ENCODE results near the gene CHD3. TPM values are rescaled to one million over a fixed set of nuclear protein-coding genes. Genes with fewer than 3 reads are reported as not detected.
A peak's percentile ranks its signal among the peaks of the same experiment; 100 is the strongest.

Gene CHD3
- total and polyA plus RNA-seq, 5 donors from 2014 or later = 5.0 to 273 (median 7.3) TPM

GRCh38 chr17:7912927-7913524, 24.4 kb downstream of the CHD3 start:
- no peaks in the 10 kb centered on the region for H3K27me3 Mint-ChIP-seq
- no peak overlapping the region for H3K4me3 ChIP-seq (ENCODE audit: low read depth, low read length)
- peaks cover 39% of the 10 kb centered on the region for H3K36me3 ChIP-seq (ENCODE audit: control insufficient read depth, insufficient read depth, low read length)
- H3K27me3 ChIP-seq (ENCODE audit: control insufficient read depth, insufficient read depth, low read length) = no peaks in the 10 kb centered on the region
- peak overlapping the region; percentile 47 for H3K27ac ChIP-seq (ENCODE audit: insufficient read depth, low read length, poor library complexity, severe bottlenecking)
- ATAC-seq (ENCODE audit: low read depth in 2 of 2) (peak; percentile 46 to 54), DNase-seq (peak; percentile 42 to 88 (median 75))
- H3K9me3 ChIP-seq (ENCODE audit: control insufficient read depth in 2 of 2, low read length in 2 of 2) = no peaks in the 10 kb centered on the region
- peak overlapping the region in 3 of 4 donors; percentile 52 to 91 (median 80) for H3K4me3 Mint-ChIP-seq
- peaks cover 27% of the 10 kb centered on the region for H3K4me1 ChIP-seq (ENCODE audit: control insufficient read depth, insufficient read depth, low read length, poor library complexity, severe bottlenecking)
- peaks cover 27% of the 10 kb centered on the region for H3K36me3 Mint-ChIP-seq
- peaks cover 9 to 49% (median 24%) of the 10 kb centered on the region in 4 donors for H3K4me1 Mint-ChIP-seq
- H3K9me3 Mint-ChIP-seq = no peaks in the 10 kb centered on the region
- peak overlapping the region; percentile 7 to 87 (median 80) for H3K27ac Mint-ChIP-seq

GRCh38 chr17:7915179-7915610, 26.6 kb downstream of the CHD3 start:
- Mint-ChIP-seq H3K4me1 (peaks cover 9 to 49% (median 24%) of the 10 kb centered on the region in 4 donors), H3K4me3 (peak overlapping the region; percentile 87 to 94 (median 88)), H3K27ac (peak overlapping the region; percentile 74 to 96 (median 86)), H3K27me3 (no peaks in the 10 kb centered on the region), H3K36me3 (peaks cover 11% of the 10 kb centered on the region), H3K9me3 (no peaks in the 10 kb centered on the region)
- no peaks in the 10 kb centered on the region for H3K27me3 ChIP-seq (ENCODE audit: control insufficient read depth, insufficient read depth, low read length)
- DNase-seq (no peak), ATAC-seq (ENCODE audit: low read depth in 2 of 2) (peak; percentile 20 to 22)
- peak overlapping the region; percentile 75 for H3K4me3 ChIP-seq (ENCODE audit: low read depth, low read length)
- peaks cover 27% of the 10 kb centered on the region for H3K4me1 ChIP-seq (ENCODE audit: control insufficient read depth, insufficient read depth, low read length, poor library complexity, severe bottlenecking)
- peak overlapping the region; percentile 80 for H3K27ac ChIP-seq (ENCODE audit: insufficient read depth, low read length, poor library complexity, severe bottlenecking)
- H3K9me3 ChIP-seq (ENCODE audit: control insufficient read depth in 2 of 2, low read length in 2 of 2) = no peaks in the 10 kb centered on the region
- peaks cover 19% of the 10 kb centered on the region for H3K36me3 ChIP-seq (ENCODE audit: control insufficient read depth, insufficient read depth, low read length)

DNA sequence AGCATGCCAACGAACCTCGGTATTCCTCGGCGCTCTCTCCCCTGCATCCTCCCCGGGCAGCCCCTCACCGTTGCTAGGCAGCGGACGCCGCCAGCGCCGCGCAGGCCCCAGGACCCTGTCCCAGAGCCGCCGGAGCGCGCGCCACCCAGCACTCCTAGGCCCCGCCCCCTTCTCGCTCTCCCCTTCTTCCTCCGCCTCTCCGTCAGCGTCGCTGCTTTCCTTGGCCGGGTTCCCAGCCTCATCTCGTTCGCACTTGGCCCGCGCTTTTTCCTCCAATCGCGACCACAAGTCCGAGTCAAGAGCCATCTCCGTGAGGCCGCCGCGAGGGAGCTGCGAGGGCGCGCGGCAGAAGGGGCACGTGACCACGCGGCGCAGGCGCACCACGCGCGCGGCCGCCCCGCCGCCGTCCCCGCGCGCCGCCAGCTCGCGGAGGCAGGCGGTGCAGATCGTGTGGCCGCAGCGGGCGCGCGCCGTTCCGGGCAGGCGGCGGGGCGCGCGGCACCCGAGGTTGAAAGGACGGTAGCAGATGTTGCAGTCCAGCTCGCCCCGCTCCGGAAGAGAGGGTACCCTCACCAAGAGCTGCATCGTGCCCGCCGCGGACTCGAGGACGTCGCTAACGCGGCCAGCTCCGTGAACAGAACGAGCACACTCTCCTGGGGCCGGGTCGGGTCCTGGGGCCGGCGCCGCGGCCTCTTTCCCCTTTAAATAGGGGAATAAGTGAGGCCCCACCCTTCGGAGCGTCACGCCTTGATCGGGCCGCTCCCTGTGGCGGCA, 27.2 kb downstream of the CHD3 start, which contains the start of gene RNF227:
Gene RNF227 (minus strand): TSS at position 679 of the 774 bp plus-strand sequence. CDS start 94 bp downstream, at position 585.
- H3K9me3 Mint-ChIP-seq = no peaks in the 10 kb centered on the region
- H3K4me3 Mint-ChIP-seq = peak within 1 kb of the TSS; percentile 87 to 95 (median 91)
- peak; percentile 80 to 86 (median 82) for DNase-seq
- Histone ChIP-seq H3K36me3 (ENCODE audit: control insufficient read depth, insufficient read depth, low read length) (peaks cover 13% of the 10 kb centered on the region), H3K4me1 (ENCODE audit: control insufficient read depth, insufficient read depth, low read length, poor library complexity, severe bottlenecking) (peaks cover 27% of the 10 kb centered on the region), H3K27ac (ENCODE audit: insufficient read depth, low read length, poor library complexity, severe bottlenecking) (peak within 1 kb of the TSS; percentile 80), H3K9me3 (ENCODE audit: control insufficient read depth in 2 of 2, low read length in 2 of 2) (no peaks in the 10 kb centered on the region), H3K27me3 (ENCODE audit: control insufficient read depth, insufficient read depth, low read length) (no peaks in the 10 kb centered on the region), H3K4me3 (ENCODE audit: low read depth, low read length) (peak within 1 kb of the TSS; percentile 75)
- H3K4me1 Mint-ChIP-seq = peaks cover 11 to 49% (median 24%) of the 10 kb centered on the region in 4 donors
- H3K27me3 Mint-ChIP-seq = no peaks in the 10 kb centered on the region
- peak; percentile 77 to 79 for ATAC-seq (ENCODE audit: low read depth in 2 of 2)
- peaks cover 5% of the 10 kb centered on the region for H3K36me3 Mint-ChIP-seq
- H3K27ac Mint-ChIP-seq = peak within 1 kb of the TSS; percentile 86 to 96 (median 95)

DNA sequence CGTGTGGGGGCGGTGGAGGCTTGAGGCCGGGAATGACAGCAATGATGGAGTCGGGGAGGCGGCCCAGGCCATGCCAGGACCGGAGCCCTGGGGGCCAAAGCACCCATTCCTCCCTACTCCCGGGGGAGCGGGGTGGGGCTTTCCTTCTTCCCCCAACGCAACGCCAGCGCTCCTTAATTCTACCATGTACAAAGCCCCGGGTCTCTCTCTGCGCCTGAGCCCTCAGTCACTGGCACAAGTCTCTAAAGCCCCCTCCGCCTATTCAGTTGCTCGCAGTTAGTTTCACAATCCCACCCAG, 27.7 kb downstream of the CHD3 start:
- H3K4me1 ChIP-seq (ENCODE audit: control insufficient read depth, insufficient read depth, low read length, poor library complexity, severe bottlenecking) = peaks cover 27% of the 10 kb centered on the region
- peaks cover 8% of the 10 kb centered on the region for H3K36me3 ChIP-seq (ENCODE audit: control insufficient read depth, insufficient read depth, low read length)
- peak overlapping the region; percentile 84 to 95 (median 91) for H3K4me3 Mint-ChIP-seq
- H3K27me3 ChIP-seq (ENCODE audit: control insufficient read depth, insufficient read depth, low read length) = no peaks in the 10 kb centered on the region
- peaks cover 17 to 45% (median 24%) of the 10 kb centered on the region in 4 donors for H3K4me1 Mint-ChIP-seq
- H3K27ac ChIP-seq (ENCODE audit: insufficient read depth, low read length, poor library complexity, severe bottlenecking) = peak overlapping the region; percentile 80
- no peak for DNase-seq
- no peaks in the 10 kb centered on the region for H3K9me3 Mint-ChIP-seq
- H3K36me3 Mint-ChIP-seq = no peaks in the 10 kb centered on the region
- peak overlapping the region; percentile 86 to 95 (median 88) for H3K27ac Mint-ChIP-seq
- ATAC-seq (ENCODE audit: low read depth in 2 of 2) = no peak
- H3K4me3 ChIP-seq (ENCODE audit: low read depth, low read length) = peak overlapping the region; percentile 27
- H3K9me3 ChIP-seq (ENCODE audit: control insufficient read depth in 2 of 2, low read length in 2 of 2) = no peaks in the 10 kb centered on the region
- no peaks in the 10 kb centered on the region for H3K27me3 Mint-ChIP-seq

GRCh38 chr17:7916808-7917207, 28.2 kb downstream of the CHD3 start:
- Mint-ChIP-seq H3K9me3 (no peaks in the 10 kb centered on the region), H3K27ac (peak overlapping the region; percentile 86 to 95 (median 88)), H3K27me3 (no peaks in the 10 kb centered on the region), H3K36me3 (no peaks in the 10 kb centered on the region), H3K4me1 (peaks cover 17 to 47% (median 25%) of the 10 kb centered on the region in 4 donors), H3K4me3 (peak overlapping the region; percentile 84 to 95 (median 91))
- H3K4me1 ChIP-seq (ENCODE audit: control insufficient read depth, insufficient read depth, low read length, poor library complexity, severe bottlenecking) = peaks cover 27% of the 10 kb centered on the region
- ATAC-seq (ENCODE audit: low read depth in 2 of 2) (no peak), DNase-seq (peak in 1 of 3 donors; percentile 50)
- H3K27me3 ChIP-seq (ENCODE audit: control insufficient read depth, insufficient read depth, low read length) = no peaks in the 10 kb centered on the region
- no peaks in the 10 kb centered on the region for H3K9me3 ChIP-seq (ENCODE audit: control insufficient read depth in 2 of 2, low read length in 2 of 2)
- H3K36me3 ChIP-seq (ENCODE audit: control insufficient read depth, insufficient read depth, low read length) = peaks cover 3% of the 10 kb centered on the region
- peak overlapping the region; percentile 27 for H3K4me3 ChIP-seq (ENCODE audit: low read depth, low read length)
- H3K27ac ChIP-seq (ENCODE audit: insufficient read depth, low read length, poor library complexity, severe bottlenecking) = peak overlapping the region; percentile 80

DNA sequence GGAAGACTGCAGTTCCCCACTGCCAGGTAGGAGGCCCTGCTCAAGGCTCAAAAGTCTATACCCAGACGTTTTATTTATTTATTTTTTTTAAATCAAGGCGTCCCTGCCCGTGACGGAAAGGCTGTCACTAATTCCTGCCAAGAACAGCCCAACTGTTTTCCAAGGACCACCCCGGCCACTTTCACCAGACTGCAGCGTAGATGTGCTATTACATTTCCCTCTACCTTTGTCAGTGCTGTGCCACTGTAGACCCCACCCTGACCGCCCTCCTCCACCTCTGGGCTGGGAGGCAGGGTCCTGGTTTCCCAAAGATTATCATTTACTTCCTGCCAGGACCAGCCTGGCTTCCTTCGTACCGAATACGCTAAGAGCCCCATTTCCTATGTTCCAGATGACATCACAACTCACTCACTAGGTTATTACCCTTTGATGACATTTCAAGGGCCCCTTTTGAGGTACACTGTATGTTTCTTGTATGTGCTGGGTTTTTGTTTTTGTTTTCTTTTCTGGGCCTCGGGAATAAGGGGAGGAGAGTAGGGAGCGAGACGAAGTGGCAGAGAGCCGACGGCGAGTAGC, 33.8 kb downstream of the CHD3 start:
- no peaks in the 10 kb centered on the region for H3K36me3 ChIP-seq (ENCODE audit: control insufficient read depth, insufficient read depth, low read length)
- H3K4me1 ChIP-seq (ENCODE audit: control insufficient read depth, insufficient read depth, low read length, poor library complexity, severe bottlenecking) = peaks cover 16% of the 10 kb centered on the region
- Mint-ChIP-seq H3K9me3 (no peaks in the 10 kb centered on the region), H3K4me3 (peak overlapping the region; percentile 82 to 96 (median 88)), H3K27ac (peak overlapping the region; percentile 94 to 99 (median 97)), H3K36me3 (no peaks in the 10 kb centered on the region), H3K27me3 (no peaks in the 10 kb centered on the region), H3K4me1 (peaks cover 3 to 28% (median 12%) of the 10 kb centered on the region in 4 donors)
- no peaks in the 10 kb centered on the region for H3K9me3 ChIP-seq (ENCODE audit: control insufficient read depth in 2 of 2, low read length in 2 of 2)
- H3K27ac ChIP-seq (ENCODE audit: insufficient read depth, low read length, poor library complexity, severe bottlenecking) = peak overlapping the region; percentile 78
- H3K4me3 ChIP-seq (ENCODE audit: low read depth, low read length) = peak overlapping the region; percentile 74
- H3K27me3 ChIP-seq (ENCODE audit: control insufficient read depth, insufficient read depth, low read length) = no peaks in the 10 kb centered on the region
- ATAC-seq (ENCODE audit: low read depth in 2 of 2) (peak; percentile 14 to 22), DNase-seq (no peak)

DNA sequence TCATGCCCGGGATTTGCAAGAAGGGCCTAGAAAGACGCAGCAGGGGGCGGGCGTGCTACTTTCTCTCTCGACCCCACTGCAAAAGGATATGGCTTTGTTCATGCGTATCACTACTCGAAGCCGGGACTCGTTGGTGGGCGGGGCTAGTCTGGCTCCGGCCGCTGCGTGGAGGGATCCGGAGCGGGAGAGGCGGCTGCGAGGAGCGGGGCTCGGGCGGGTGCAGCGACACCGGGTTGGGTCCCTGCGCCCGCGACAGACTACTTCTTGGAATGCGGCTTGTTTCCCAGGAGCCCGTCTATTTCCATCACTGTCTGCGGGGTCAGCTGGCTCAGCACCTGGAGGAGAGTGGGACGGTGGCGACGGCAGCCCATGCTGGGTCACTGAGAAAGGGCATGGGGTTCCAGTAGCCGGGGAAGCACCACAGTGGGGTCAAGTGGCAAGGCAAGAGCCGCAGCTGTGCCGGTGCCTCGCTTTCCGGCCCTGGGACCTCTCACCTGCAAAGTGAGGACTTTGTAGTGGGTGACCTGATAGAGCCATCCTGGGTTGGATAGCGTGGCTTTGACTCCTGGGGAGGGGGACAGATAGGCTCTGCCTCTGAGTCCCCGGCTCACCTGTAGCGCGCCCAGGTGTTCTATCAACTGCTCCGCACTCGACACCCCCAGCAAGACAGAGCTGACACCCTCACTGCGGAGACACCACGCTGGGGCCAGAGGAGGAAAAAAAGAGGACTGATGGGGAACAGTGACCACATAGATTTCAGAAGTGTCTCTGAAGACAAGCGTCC, 34.4 kb downstream of the CHD3 start:
- Histone ChIP-seq H3K4me3 (ENCODE audit: low read depth, low read length) (peak overlapping the region; percentile 74), H3K4me1 (ENCODE audit: control insufficient read depth, insufficient read depth, low read length, poor library complexity, severe bottlenecking) (peaks cover 16% of the 10 kb centered on the region), H3K9me3 (ENCODE audit: control insufficient read depth in 2 of 2, low read length in 2 of 2) (no peaks in the 10 kb centered on the region), H3K27ac (ENCODE audit: insufficient read depth, low read length, poor library complexity, severe bottlenecking) (peak overlapping the region; percentile 78), H3K27me3 (ENCODE audit: control insufficient read depth, insufficient read depth, low read length) (no peaks in the 10 kb centered on the region), H3K36me3 (ENCODE audit: control insufficient read depth, insufficient read depth, low read length) (no peaks in the 10 kb centered on the region)
- peak; percentile 77 to 86 (median 83) for DNase-seq
- H3K36me3 Mint-ChIP-seq = peaks cover 3% of the 10 kb centered on the region
- H3K27me3 Mint-ChIP-seq = no peaks in the 10 kb centered on the region
- H3K4me3 Mint-ChIP-seq = peak overlapping the region; percentile 82 to 96 (median 88)
- peak overlapping the region; percentile 94 to 99 (median 97) for H3K27ac Mint-ChIP-seq
- no peaks in the 10 kb centered on the region for H3K9me3 Mint-ChIP-seq
- H3K4me1 Mint-ChIP-seq = peaks cover 5 to 27% (median 12%) of the 10 kb centered on the region in 4 donors
- ATAC-seq (ENCODE audit: low read depth in 2 of 2) = peak; percentile 89 to 90

All from CD4-positive, CD25-positive, alpha-beta regulatory T cell (primary cell).